Daoy (cell line): ENCODE data around the gene CDK10. TPM values are rescaled to one million over a fixed set of nuclear protein-coding genes. Genes with fewer than 3 reads are reported as not detected.

Source experiments
- DNase-seq: peaks from one replicate; pipeline ENCODE4 v3.0.0-alpha.2; 2015; ENCODE audit warnings: low read depth
- total RNA-seq: library from RNA; depleted of rRNA; stranded (reverse); fragments of >200 nt; shearing (Covaris generic); gene quantifications from 2 replicates; pipeline ENCODE4 v1.2.3, GENCODE V29; 2014; rRNA removed

The CDK10 gene
- total RNA-seq, 1 experiment from 2014 or later, result 11.4 TPM

GRCh38 chr16:89733322-89733721, 46.8 kb downstream of the CDK10 start:
- DNase-seq, result no peak

DNA sequence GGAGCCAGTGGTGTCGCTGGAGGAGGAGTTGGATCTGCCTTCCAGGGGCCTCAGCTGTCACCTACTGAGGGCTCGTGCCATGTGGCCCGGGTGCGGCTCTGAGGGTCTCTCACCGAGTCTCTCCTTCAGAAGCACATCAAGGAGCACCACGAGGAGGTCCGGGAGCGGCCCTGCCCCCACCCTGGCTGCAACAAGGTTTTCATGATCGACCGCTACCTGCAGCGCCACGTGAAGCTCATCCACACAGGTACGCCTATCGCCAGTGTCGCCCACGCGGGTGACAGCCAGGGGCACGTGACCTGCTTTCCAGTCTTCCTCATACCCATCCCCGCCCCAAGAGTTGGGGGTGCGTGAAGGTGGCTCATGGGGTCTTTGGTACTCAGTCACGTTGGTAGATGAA, 47.3 kb downstream of the CDK10 start:
- no peak for DNase-seq

DNA sequence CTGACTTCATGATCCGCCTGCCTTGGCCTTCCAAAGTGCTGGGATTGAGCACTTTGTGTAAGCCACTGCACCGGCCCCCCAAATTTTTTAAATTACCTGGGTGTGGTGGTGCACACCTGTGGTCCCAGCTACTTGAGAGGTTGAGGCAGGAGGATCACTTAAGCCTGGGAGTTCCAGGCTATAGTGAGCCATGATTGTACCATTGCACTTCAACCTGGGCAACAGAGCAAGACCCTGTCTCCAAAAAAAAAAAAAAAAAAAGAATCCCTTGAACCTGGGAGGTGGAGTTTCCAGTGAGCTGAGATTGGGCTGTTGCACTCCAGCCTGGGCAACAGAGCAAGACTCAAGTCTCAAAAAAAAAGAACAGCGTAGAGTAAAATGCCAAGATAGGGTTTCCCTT, 50.1 kb downstream of the CDK10 start:
- no peak for DNase-seq

DNA sequence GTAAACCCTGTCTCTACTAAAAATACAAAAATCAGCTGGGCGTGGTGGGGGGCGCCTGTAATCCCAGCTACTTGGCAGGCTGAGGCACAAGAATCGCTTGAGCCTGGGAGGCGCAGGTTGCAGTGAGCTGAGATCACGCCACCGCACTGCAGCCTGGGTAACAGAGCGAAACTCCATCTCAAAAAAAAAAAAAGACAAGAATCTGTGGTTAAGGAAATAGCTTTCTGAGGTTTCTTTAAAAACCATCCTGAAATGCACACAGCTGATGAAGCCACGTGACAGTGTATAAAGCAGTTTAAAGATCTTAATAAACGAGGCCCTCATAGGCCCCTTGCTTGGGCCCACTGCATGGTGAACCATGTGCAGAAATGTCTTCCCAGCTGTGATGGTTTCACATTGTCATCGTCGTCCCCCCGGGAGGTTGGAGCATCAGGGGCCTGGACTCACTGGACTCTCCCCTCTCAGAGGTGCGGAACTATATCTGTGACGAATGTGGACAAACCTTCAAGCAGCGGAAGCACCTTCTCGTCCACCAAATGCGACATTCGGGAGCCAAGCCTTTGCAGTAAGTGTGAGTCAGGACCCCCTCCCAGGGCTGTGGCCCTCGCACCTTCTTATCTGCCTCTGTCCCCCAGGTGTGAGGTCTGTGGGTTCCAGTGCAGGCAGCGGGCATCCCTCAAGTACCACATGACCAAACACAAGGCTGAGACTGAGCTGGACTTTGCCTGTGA, 51.0 kb downstream of the CDK10 start:
- no peak for DNase-seq

DNA sequence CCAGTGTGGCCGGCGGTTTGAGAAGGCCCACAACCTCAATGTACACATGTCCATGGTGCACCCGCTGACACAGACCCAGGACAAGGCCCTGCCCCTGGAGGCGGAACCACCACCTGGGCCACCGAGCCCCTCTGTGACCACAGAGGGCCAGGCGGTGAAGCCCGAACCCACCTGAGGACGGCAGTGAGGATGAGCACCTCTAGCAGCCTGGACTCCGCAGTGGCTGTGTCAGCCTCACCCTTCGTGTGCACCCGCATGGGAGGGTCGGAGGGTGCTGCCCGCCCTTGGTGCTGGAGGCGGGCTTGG, 51.5 kb downstream of the CDK10 start:
- no peak for DNase-seq

DNA sequence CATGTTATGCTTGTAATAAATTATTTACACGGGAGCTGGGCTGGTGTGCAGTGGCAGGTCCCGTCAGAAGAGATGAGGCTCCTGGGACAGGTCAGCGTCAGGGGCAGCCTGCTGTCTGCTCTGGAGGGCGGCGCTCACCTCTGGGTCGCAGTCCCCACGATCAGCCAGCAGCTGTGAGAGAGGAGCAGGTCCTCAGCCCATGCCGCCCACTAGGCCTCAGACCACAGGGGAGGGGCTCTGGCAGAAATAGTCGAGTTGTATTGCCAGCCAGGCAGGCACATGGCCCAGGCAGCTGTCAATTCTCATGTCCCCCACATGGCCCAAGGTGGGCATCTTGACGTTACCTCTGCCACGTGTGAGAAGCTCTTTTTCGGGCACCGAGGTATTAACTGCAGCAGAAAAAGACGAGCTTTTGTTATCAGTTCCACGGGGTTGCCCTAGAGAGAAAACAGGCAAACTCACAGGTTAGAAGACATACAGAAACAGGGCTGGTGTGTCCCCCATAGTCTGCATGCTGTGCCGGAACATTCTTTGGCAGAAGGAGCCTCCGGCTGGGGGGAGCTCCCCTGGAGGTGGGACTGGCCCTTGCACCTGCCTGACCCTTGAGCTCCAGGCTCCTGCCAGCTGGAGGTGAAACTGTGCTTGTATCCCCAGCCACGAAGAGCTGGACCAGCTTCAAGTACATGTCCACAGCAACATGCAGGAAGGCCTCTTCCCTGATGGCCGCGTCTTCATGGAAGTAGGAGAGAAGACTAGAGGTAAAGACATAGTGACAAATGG, 52.2 kb downstream of the CDK10 start:
- no peak for DNase-seq

- no peak for DNase-seq
These were observed 52.9 kb downstream of the CDK10 start for GRCh38 chr16:89739383-89739782.

DNA sequence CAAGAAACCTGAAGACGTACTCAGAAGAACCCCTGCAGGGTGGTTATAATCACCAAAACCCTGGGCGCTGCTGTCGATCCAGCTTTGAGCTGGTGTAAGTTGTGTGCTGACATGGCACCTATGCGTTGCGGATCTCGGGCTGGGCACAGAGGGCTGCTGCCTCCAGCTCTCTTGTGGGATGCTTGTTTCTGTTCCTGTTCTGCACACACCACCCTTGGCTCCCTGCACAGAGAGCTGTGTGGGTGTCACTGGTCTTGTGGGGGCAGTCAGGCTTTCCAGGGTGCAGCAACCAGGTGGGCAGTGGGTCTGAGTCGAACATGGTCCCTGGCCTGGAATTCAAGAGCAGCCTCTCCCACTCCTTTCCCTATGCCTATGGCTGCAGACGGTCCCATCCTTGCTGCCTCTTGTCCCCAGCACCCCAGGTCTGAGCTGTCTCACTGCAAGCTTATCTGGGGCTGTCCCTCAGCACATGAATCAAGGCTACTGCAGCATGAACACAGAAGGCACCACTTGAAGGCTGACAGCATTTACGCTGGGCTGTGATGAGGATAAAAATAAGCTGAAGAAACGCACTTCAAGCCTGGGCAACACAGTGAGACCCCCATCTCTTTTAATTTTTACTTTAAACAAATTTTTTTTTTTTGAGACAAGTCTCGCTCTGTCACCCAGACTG, 55.0 kb downstream of the CDK10 start:
- DNase-seq, result no peak

DNA sequence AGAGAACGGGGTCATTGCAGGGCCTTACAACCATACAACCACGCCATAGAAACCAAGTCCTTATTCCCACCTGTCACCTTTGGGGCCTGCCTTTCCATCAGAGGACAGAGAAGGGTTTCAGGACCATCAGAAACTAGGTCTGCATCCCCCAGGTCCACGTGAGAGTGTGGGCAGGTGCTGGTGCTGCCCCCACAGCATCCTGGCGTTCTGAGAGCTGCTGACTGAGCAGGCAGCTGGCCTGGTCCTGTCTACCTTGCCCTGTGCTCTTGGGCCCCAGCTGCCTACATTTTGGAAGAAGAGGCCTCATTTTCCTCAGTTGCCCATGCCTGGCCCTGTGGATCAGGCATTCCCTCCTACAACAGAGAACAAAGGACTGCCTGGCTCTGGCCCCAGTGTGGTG, 56.5 kb downstream of the CDK10 start:
- no peak for DNase-seq

- DNase-seq, result no peak
These were observed 58.3 kb downstream of the CDK10 start for GRCh38 chr16:89744813-89745212.

Other genes starting within 250 kb of the CDK10 start
- gene ANKRD11, start 196.1 kb upstream of the CDK10 start, total RNA-seq, result 21.5 and 27.8 TPM in 2 replicates
- 43.1 and 49.9 TPM in 2 replicates for gene SPG7, start 178.3 kb upstream of the CDK10 start, total RNA-seq
- 4,474 and 4,750 TPM in 2 replicates for gene RPL13, start 126.0 kb upstream of the CDK10 start, total RNA-seq
- 2.6 and 3.4 TPM in 2 replicates for gene CPNE7, start 110.9 kb upstream of the CDK10 start, total RNA-seq
- 0.09 TPM in 1 of 2 replicates, not detected in the other for gene DPEP1, start 73.0 kb upstream of the CDK10 start, total RNA-seq
- 69.7 and 80.2 TPM in 2 replicates for gene CHMP1A, start 29.0 kb upstream of the CDK10 start, total RNA-seq
- gene SPATA33, start 28.9 kb upstream of the CDK10 start, total RNA-seq, result 4.9 and 6.7 TPM in 2 replicates
- 5.4 and 8.6 TPM in 2 replicates for gene SPATA2L, start 15.0 kb downstream of the CDK10 start, total RNA-seq
- gene VPS9D1, start 34.2 kb downstream of the CDK10 start, total RNA-seq, result 3.3 and 4.7 TPM in 2 replicates
- 7.2 and 10.3 TPM in 2 replicates for gene ZNF276, start 34.8 kb downstream of the CDK10 start, total RNA-seq
- gene FANCA, start 130.0 kb downstream of the CDK10 start, total RNA-seq, result 33.5 and 36.6 TPM in 2 replicates
- gene SPIRE2, start 141.8 kb downstream of the CDK10 start, total RNA-seq, result 6.3 and 7.7 TPM in 2 replicates
- gene TCF25, start 186.9 kb downstream of the CDK10 start, total RNA-seq, result 59.8 and 63.6 TPM in 2 replicates
- 0.95 and 1.9 TPM in 2 replicates for gene MC1R, start 232.2 kb downstream of the CDK10 start, total RNA-seq
- gene TUBB3, start 236.7 kb downstream of the CDK10 start, total RNA-seq, result 135 and 149 TPM in 2 replicates